ENCODE measurements around the gene TMEM129.
A peak's percentile ranks its signal among the peaks of the same experiment; 100 is the strongest.
"Not testable (repeated sequence)": the region's sequence is repeated elsewhere in the genome, so short reads cannot be mapped to it uniquely, and the experiment has no call there.

TMEM129 gene

GRCh38 chr4:1690698-1691097 lies 30.4 kb downstream of the TMEM129 start:
- no peak for DNase-seq

GRCh38 chr4:1686440-1687036 lies 34.6 kb downstream of the TMEM129 start:
- DNase-seq, result no peak

DNA sequence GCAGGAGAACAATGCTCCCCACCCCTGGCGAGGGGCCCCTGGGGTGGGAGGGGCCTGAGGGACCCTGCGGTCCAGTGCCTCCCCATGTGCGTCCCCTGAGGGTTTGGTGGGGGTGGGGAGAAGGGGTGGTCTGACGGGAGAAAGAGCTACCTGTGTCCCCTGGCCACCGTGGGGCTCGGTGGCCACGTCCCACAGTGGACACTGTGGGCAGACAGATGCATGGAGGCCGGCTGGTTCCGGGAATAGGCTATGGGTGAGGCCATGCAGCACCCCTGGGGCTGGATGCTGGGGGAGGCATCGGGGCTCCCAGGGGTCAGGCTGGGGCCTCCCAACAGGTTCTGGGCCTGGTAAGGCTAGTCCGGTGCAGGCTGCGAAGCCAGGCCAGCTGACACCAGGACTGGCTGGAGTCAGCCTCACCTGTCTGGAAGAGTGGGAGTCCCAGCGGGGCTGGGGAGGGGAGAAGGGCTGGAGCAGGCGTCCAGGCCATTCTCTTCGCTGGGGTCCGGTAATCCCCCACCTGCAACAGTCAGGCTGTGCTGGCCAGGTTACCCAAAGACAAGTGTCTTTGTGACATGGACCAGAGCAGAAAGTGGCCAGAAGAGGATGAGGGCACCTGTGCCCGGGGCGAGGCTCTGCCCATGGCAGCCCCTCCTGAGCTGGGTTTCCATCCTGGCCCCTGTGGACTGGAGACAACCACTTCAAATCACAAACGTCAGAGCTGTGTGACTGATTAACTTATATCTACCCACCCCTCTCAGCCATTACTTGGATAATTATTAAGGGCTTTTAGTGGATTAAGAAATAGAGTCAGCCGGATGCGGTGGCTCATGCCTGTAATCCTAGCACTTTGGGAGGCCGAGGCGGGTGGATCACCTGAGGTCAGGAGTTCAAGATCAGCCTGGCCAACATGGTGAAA lies 35.6 kb downstream of the TMEM129 start:
- DNase-seq, result no peak

DNA sequence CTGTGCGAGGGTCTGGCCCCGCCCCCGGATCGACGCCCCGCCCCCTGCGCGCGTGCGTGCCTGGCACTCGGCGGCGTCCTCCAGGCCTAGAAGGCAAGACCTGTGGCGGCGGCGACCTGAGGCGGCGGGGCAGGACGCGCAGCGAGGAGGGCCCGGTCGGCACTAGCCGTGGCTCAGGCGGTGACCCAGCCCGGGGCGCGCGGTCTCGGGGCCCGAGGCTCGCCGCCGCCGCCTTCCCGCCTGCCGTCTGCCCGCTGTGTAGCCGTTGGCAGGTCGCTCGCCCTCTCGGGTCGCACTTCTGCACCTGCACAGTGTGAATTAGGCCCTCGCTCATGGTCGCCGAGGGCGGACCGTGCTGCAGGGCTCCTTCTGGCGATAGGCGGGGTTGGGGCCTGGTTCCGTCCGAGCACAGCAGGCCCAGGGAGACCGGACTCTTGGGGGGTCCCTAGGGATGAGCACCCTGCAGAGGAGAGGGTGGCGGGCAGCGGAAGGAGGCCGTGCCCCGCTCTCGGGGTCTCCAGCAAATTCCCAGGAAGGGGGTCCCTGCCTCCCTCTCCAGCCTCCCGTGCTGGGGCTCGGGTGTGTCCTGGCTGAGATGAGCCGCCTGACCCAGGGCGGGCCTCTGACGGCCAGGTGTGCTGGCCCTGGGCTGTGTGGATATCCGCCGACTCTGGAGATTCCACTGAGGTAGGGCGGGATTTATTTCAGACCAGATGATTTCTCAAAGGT lies 36.5 kb downstream of the TMEM129 start:
- DNase-seq, result peak; percentile 89 to 91

DNA sequence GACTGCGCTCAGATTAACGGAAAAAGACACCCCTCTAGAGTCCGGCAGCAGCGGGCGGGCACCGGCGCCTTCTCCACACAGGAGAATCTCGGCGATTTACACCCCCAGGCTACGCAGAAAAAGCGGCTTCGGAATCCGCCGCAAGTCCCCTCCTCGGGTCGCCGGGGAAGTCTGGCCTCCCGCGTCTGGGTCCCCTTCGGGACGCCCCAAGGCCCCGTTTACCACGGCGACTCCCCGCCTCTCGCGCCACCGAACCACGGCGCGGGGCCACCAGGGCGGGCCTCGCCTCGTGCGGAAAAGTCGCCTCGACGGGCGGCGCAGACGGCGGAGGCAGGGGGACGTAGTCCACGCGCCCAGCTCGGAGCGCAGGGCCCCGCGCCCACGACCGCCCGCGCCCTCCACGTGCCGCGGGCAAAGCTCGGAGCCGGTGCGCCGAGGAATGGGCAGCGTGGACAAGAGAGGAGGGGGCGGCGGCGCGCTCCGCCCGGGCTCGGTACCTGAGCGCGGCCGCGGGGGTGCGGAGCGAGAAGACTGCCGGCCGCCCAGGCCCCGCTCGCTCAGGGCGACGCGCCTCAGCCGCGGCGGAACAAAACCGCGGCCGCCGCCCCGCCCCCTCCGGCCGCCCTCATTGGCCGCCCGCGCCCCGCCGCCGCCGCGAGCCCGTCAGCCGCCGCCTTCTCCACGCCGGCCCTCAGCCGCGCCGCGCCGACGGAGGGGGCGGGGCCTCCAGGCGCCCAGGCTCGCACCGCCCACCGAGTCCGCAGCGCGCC lies 37.2 kb downstream of the TMEM129 start, which contains the start of gene FAM53A:
Gene FAM53A (minus strand): TSS at position 578 of the 770 bp plus-strand sequence. CDS start 15,572 bp downstream, outside the sequence.
- peak in 1 of 2 experiments; percentile 37 for DNase-seq

- peak in 1 of 2 experiments; percentile 36 for DNase-seq
Observed at GRCh38 chr4:1683261-1683735, 37.8 kb downstream of the TMEM129 start.

GRCh38 chr4:1682860-1683259 lies 38.3 kb downstream of the TMEM129 start:
- DNase-seq, result no peak

- DNase-seq, result no peak
Observed at GRCh38 chr4:1678244-1678643, 42.9 kb downstream of the TMEM129 start.

DNA sequence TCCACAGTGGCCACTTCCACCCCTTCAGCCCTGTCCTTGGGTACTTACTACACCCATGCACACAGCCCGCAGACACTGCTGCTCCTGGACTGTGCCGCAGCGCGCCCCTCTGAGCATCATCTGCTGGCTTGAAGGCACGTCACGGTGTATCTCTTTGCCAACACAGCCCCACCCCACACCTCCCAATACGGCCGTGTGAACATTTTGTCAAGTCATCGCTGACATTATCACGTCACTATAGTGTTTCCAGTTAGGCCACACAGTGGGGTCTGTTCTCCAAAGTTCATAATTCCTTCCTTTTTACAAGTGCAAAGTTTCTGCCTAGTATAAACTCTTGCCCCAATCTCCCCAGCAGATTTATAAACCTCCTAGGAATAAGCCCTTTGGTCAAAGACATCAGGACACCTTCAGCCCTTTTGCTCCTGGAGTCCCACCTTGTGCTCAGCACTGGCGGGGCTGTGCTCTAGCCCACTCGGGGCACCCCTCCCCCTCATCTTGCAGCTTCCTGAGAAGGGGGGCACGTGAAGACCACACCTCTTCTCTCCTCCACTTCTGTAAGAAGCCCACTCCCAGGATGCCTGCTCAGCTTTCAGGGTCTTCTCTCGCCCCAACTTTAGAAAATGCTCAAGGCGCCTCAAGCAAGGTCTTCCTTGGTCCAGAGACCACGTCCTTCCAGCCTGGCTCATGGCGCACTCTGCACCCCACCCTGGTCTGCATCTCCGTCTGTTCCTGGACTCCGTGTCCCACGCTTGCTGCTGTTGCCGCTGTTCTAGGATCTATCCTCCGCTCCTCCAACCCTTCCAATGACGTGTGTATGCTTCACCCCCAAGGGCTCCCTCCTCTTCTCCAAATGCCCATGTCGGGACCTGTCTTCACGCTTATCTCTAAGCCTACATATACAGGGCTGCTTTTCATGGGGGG lies 44.3 kb downstream of the TMEM129 start:
- DNase-seq, result no peak

DNA sequence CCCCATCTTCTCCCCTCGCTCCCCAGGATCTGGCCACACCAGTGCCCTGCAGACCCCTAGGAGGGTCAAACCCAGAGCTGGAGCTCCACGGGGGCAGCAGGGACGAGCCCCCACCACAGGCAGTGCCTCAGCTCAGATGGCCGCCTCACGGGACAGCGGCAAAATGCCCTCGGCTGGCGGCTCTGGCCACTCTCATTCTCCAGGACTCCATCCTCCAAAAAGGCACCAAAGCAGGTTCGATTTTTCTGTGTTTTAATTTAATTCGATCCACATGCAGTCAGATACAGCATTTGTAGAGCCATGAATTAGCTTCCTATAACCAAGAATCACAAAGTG lies 45.4 kb downstream of the TMEM129 start:
- DNase-seq, result no peak

DNA sequence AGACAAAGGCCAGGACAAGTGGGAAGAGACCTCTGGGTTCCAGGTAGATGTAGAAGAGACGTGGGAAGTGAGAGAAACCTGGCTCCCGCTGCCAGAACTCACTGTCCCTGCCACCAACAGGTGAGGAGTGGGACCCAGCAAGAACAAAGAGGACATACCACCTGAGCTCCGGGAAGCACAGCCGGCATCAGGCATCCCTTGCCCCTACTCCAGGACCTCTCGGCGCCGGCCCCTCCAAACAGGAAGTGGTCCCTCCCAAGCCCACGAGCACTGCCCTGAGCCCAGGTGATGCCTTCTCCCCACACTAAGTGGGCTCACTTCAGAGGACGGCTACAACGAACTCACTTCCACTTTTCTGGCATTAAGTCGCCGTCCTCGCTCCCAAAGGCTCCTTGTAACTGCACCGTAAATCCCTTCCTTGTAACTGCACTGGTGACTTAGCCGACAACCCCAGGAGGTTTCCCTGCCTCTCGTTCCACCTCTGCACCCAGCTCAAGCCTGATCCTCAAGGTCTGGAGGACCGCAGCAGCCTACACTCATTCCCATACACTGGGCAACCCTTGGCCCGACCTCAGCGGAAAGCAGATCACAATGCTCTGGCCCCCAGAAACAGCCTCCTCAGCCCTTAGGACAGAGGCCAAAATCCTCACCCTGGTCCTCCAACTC lies 45.9 kb downstream of the TMEM129 start:
- DNase-seq, result no peak

DNA sequence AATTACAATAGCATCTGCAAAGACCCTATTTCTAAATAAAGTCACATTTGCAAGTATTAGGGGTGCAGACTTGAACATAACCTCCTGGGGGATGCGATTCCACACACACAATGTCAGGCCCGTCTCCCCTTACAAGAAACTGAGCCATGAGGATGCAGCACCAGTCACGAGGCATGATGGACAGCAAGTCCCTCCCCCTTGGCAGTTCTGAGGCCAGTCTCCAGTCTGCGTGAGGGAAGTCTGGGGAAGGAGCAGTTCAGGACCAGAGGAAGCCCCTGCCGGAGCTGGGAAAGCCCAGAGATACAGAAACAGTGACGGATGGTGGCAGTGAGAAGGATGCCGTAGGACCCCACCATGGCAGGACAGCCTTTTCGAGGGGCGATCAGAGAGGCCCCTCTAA lies 46.4 kb downstream of the TMEM129 start:
- DNase-seq, result no peak

GRCh38 chr4:1673671-1674070 lies 47.5 kb downstream of the TMEM129 start:
- DNase-seq, result no peak

DNA sequence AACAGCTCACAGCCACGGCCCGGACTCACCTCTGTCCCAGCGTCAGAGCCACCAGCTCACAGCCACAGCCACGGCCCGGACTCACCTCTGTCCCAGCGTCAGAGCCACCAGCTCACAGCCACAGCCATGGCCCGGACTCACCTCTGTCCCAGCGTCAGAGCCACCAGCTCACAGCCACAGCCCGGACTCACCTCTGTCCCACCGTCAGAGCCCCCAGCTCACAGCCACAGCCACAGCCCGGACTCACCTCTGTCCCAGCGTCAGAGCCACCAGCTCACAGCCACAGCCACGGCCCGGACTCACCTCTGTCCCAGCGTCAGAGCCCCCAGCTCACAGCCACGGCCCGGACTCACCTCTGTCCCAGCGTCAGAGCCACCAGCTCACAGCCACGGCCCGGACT lies 50.1 kb downstream of the TMEM129 start:
- DNase-seq, result not testable (repeated sequence)

DNA sequence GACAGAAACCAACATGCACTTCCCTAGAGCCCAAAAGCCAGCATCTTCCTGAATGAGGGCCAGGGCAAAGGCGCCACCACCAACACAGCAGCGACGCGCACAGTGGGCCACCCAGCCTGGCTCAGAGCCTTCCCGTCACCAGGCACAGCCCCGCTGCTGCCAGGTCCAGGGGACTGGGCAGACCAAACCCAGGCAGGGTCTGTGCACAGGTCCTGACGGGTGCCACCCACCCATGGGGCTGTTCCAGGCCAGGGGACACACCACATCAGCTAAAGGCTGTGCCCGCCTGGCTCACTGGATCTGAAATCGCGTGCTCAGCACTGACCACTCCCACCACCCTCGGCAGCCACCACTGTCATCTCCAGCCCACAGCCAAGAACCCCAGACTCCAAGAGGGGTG lies 50.8 kb downstream of the TMEM129 start:
- DNase-seq, result no peak

DNA sequence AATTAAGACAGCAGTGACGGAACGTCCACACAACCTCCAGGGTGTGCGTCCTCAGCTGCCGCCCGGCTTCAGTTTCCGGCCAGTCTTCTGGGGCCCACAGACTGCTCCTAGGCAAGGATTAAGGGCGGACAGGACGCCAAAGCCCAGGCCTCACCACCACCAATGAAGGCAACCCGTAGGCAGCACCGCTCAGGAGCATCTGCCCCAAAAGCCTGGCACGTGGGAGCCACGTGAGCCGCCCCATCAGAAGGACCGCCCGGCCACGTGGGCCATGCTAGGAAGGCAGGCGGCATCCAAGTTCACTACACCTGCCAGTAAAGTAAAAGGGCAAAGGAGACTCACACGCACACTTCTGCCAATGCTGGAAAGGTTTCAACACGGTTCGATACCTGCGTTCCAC lies 51.3 kb downstream of the TMEM129 start:
- no peak for DNase-seq

DNA sequence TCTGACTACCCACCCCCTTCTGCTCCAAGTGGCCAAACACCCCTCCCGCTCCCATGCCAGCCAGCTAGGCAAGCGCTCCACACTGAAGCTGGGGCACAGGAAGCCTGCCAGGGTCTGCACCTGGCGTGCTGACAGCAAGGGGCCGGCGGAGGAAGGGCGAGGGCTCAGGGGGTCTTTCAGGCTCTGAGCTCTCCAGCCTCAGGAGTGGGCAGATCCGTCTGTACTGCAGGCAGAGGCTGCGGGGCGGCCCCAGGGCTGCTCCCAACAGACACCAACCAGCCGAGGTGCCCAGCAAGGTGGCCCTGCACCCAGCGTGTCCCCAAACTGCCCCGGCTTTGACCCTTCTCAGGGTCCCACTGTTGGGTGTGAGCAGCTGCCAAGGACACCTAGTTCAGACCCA lies 51.9 kb downstream of the TMEM129 start:
- no peak for DNase-seq

DNA sequence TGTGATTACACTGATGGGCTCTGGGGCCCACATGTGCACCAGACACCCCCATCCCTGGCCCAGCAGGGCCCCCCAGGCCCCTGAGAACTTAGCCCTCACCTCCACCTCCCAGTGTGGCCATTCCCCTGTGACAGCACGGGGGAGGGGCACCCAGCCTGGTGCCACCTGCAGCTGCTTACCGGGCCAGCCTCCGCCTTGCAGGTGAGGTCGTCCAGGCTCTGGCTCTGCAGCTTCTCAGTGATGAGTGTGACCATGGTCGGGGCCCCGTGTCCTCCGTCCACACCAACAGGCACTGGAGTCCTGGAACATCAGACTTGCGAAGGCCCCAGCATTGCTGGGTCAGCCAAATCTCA lies 52.7 kb downstream of the TMEM129 start:
- no peak for DNase-seq

DNA sequence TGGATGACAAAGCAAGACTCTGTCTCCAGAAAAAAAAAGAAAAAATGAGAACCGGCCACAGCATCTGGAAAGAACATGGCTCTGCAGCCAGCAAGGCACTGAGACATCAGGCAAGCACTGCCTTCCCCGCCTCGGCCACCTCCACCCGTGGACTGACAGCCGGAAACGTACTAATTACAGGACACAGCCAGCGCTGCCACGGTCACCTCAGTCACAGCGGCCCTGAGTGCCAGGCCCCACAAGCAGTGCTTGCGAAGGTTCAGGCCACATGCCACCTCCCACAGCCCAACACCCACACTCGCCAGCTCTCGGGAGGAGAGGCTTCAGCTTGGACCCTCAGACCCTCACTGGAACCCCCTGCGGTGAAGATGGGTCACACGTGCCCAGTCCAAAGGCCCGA lies 53.9 kb downstream of the TMEM129 start:
- DNase-seq, result no peak

DNA sequence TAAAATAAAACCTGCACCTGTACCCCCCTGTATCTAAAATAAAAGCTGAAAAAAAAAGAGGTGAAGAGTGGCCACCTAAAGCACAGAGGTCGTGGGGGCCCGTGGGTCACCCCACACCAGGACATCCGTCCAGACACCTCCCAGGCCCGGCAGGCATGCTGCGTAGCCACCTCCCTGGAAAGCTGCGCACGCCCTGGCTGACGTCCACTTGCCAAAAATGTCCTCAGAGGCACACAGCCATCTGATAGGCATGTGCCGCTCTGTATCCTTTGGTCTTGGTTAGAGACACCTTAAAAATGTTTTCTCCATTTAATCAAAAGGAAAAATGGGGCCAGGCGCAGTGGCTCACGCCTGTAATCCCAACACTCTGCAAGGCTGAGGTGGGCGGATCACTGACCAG lies 54.7 kb downstream of the TMEM129 start:
- no peak for DNase-seq

Measured in activated CD4-positive, alpha-beta T cell treated with anti-CD3 and anti-CD28 coated beads, Interleukin-2, amount 50 U/mL, for 4 hours (primary cell).